Midbrain (tissue), 1 donor: ENCODE results near the gene TOGARAM2.

ENCODE experiments used
- DNase-seq: peaks from one replicate; lab custom pipeline; 2025; lab: John Stamatoyannopoulos, UW

TOGARAM2 gene

GRCh38 chr2:28997847-28998735 is 17.0 kb downstream of the TOGARAM2 start:
- no peak for DNase-seq

GRCh38 chr2:29000481-29000880 is 19.4 kb downstream of the TOGARAM2 start:
- DNase-seq, result peak; percentile 18

GRCh38 chr2:29000956-29001355 is 19.9 kb downstream of the TOGARAM2 start:
- DNase-seq, result no peak

- DNase-seq, result no peak
Observed at GRCh38 chr2:29001806-29002205, 20.7 kb downstream of the TOGARAM2 start.

- DNase-seq, result no peak
Observed at GRCh38 chr2:29004755-29005154, 23.7 kb downstream of the TOGARAM2 start.

- DNase-seq, result no peak
Observed at GRCh38 chr2:29005331-29005730, 24.2 kb downstream of the TOGARAM2 start.

- no peak for DNase-seq
Observed at GRCh38 chr2:29006092-29006979, 25.2 kb downstream of the TOGARAM2 start.

- no peak for DNase-seq
Observed at GRCh38 chr2:29006980-29007301, 25.8 kb downstream of the TOGARAM2 start.

GRCh38 chr2:29009270-29009669 is 28.2 kb downstream of the TOGARAM2 start:
- no peak for DNase-seq

GRCh38 chr2:29009711-29010677 is 28.9 kb downstream of the TOGARAM2 start:
- DNase-seq, result no peak

- DNase-seq, result no peak
Observed at GRCh38 chr2:29010946-29011345, 29.8 kb downstream of the TOGARAM2 start.

- no peak for DNase-seq
Observed at GRCh38 chr2:29011418-29012060, 30.4 kb downstream of the TOGARAM2 start.

- DNase-seq, result peak; percentile 10
Observed at GRCh38 chr2:29012211-29012681, 31.1 kb downstream of the TOGARAM2 start.

GRCh38 chr2:29013057-29013780 is 32.1 kb downstream of the TOGARAM2 start:
- no peak for DNase-seq

GRCh38 chr2:29014331-29014730 is 33.2 kb downstream of the TOGARAM2 start:
- no peak for DNase-seq

GRCh38 chr2:29014811-29015421 is 33.8 kb downstream of the TOGARAM2 start:
- no peak for DNase-seq

- DNase-seq, result no peak
Observed at GRCh38 chr2:29015701-29016470, 34.8 kb downstream of the TOGARAM2 start.

GRCh38 chr2:29016504-29016903 is 35.4 kb downstream of the TOGARAM2 start:
- DNase-seq, result no peak
